Suppressor macrophage treated with lipopolysaccharide for 1 hour (primary cell): ENCODE measurements around the gene KHNYN.
"Not testable (repeated sequence)": the region's sequence is repeated elsewhere in the genome, so short reads cannot be mapped to it uniquely, and the experiment has no call there.

Experiments used
- DNase-seq, 3 donors: peaks; one replicate each; pipeline ENCODE4 v3.0.0-alpha.2; 2020 to 2022

KHNYN gene

GRCh38 chr14:24481622-24482324, 52.0 kb downstream of the KHNYN start:
- DNase-seq = peak; percentile 34 to 47 (median 36)

GRCh38 chr14:24482699-24483303, 53.0 kb downstream of the KHNYN start:
- DNase-seq = not testable (repeated sequence)

- DNase-seq = peak in 2 of 3 donors; percentile 18 to 37
These were observed 54.0 kb downstream of the KHNYN start for GRCh38 chr14:24483604-24484252.
